Mammary epithelial cell (primary cell): ENCODE data around the gene KLK5.

Experiments
- CTCF ChIP-seq, 2 donors: IDR thresholded peaks in 1 of 2; conservative IDR thresholded peaks in 1 of 2; 2 replicates each; pipeline ENCODE4 v1.5.1; 2011 to 2012; ENCODE audit warnings: inconsistent platforms in 2 of 2, low read length in 2 of 2, mild to moderate bottlenecking in 2 of 2, control low read depth in 1 of 2, low read depth in 1 of 2; ENCODE audit not compliant: insufficient read depth in 1 of 2; ENCODE audit errors: extremely low read depth in 1 of 2
- EZH2 ChIP-seq: IDR thresholded peaks from 2 replicates; pipeline ENCODE4 v1.6.1; 2012; ENCODE audit warnings: low read length, inconsistent platforms, borderline replicate concordance

- no peak for TF ChIP-seq CTCF (conservative IDR thresholded peaks at IDR 0.05 in 1 of 2, IDR thresholded peaks at IDR 0.05 in 1 of 2; ENCODE audit: extremely low read depth in 1 of 2, insufficient read depth in 1 of 2, low read depth in 1 of 2, low read length in 2 of 2)
- TF ChIP-seq EZH2, result no peak
These were observed 11.4 kb upstream of the KLK5 start for GRCh38 chr19:50964266-50964665.
